ENCODE results near the gene OR6Y1.

OR6Y1 gene

DNA sequence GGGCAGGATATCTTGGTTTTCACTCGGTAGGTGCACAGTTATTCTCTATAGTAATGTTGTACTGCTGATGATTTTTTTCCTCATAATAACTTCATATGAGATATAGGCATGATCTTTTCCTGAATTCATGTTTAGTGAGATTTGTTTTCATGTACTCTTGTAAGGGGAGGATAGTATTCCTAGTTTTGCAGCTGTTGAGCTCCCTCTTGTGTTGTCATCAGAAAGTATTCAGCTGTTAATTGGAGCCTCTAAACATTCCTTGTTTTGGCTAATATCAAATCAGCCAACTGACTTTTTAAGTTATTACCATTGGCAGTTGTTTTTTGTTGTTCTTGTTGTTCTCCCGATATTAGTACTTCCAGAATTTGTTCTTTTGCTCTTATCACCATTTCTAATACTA is 57.8 kb downstream of the OR6Y1 start:
- DNase-seq = no peak

DNA sequence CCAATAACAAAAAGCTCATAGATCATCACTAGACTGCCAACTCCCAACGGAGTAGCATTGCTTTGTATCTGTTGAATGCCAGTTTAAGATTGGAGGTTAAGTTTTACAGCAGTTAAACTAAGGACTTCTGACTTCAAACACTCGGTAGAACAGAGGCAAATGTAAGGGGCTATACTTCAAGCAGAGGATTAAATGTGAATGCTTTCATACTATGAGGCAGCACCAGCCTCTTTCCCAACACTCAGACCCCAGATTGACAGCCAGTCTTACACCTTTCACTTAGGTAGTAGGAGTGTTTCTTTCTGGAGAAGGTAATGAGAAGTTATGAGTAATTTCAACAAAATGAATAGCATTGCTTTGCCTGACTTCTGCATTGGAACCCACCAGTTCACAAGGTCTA is 59.4 kb downstream of the OR6Y1 start:
- DNase-seq = no peak
